Activated T-helper 1 cell treated with anti-CD3 and anti-CD28 coated beads, Interleukin-2, amount 50 U/mL, for 16 hours (primary cell): Measurements from ENCODE around the gene TMC4.

Experiments
- DNase-seq, 2 donors: peaks; one replicate each; pipeline ENCODE4 v3.0.0-alpha.2; 2020; ENCODE audit warnings: low read depth in 1 of 2, low spot score in 1 of 2

Gene TMC4

GRCh38 chr19:54133312-54133956 lies 39.5 kb downstream of the TMC4 start:
- DNase-seq = no peak

GRCh38 chr19:54129617-54129996 lies 43.4 kb downstream of the TMC4 start:
- no peak for DNase-seq

GRCh38 chr19:54128796-54129616 lies 44.0 kb downstream of the TMC4 start:
- DNase-seq = no peak

- no peak for DNase-seq
These were observed 44.6 kb downstream of the TMC4 start for GRCh38 chr19:54128441-54128725.

GRCh38 chr19:54127688-54128440 lies 45.1 kb downstream of the TMC4 start:
- DNase-seq = no peak

- DNase-seq = no peak
These were observed 47.2 kb downstream of the TMC4 start for GRCh38 chr19:54125713-54126112.

- no peak for DNase-seq
These were observed 48.6 kb downstream of the TMC4 start for GRCh38 chr19:54124393-54124792.

GRCh38 chr19:54123682-54124081 lies 49.3 kb downstream of the TMC4 start:
- no peak for DNase-seq

- DNase-seq = no peak
These were observed 51.7 kb downstream of the TMC4 start for GRCh38 chr19:54121259-54121658.

GRCh38 chr19:54115109-54116063 lies 57.6 kb downstream of the TMC4 start, which contains the start of the genes PRPF31 and TFPT:
Gene PRPF31, plus strand, starts transcription at chr19:54115754. Its CDS starts 2,525 bp downstream, at chr19:54118279.
Gene TFPT, minus strand, starts transcription at chr19:54115657. Its CDS starts 388 bp downstream, at chr19:54115269.
- peak; percentile 89 to 97 for DNase-seq

- peak; percentile 19 to 23 for DNase-seq
These were observed 58.4 kb downstream of the TMC4 start for GRCh38 chr19:54114340-54115108.
